Type B pancreatic cell (in vitro differentiated cells): ENCODE results near the gene SRRT. TPM values are rescaled to one million over a fixed set of nuclear protein-coding genes. Genes with fewer than 3 reads are reported as not detected.

ENCODE experiments used
- DNase-seq: peaks from one replicate; pipeline ENCODE4 v3.0.0; 2021; ENCODE audit warnings: mixed read lengths; ENCODE audit not compliant: unreplicated experiment; ENCODE audit errors: extremely low spot score
- H3K27ac Mint-ChIP-seq: 2 replicates; pipeline ENCODE4 v1.8.0; 2021; ENCODE audit warnings: mild to moderate bottlenecking, mixed read lengths
- H3K27me3 Mint-ChIP-seq: 2 replicates; pipeline ENCODE4 v1.8.0; 2021; ENCODE audit warnings: mixed read lengths
- H3K36me3 Mint-ChIP-seq: 2 replicates; pipeline ENCODE4 v1.8.0; 2021; ENCODE audit warnings: mixed read lengths
- H3K4me1 Mint-ChIP-seq: one replicate; pipeline ENCODE4 v1.8.0; 2021; ENCODE audit warnings: mixed read lengths; ENCODE audit not compliant: unreplicated experiment
- H3K4me3 Mint-ChIP-seq: 2 replicates; pipeline ENCODE4 v1.8.0; 2021; ENCODE audit warnings: mild to moderate bottlenecking, mixed read lengths
- H3K9me3 Mint-ChIP-seq: 2 replicates; pipeline ENCODE4 v1.8.0; 2021; ENCODE audit warnings: mixed read lengths
- CTCF ChIP-seq: fragments of 200-600 bp; sonication (generic); conservative IDR thresholded peaks from 2 replicates; pipeline ENCODE4 v1.5.0; 2021; ENCODE audit warnings: antibody characterized with exemption, mild to moderate bottlenecking
- total RNA-seq: library from RNA; stranded (reverse); gene quantifications from 2 replicates; pipeline ENCODE4 v1.2.1, GENCODE V29; 2021; ENCODE audit warnings: low replicate concordance

The SRRT gene
- total RNA-seq, 1 donor from 2014 or later, result 239 TPM

- DNase-seq, result no peak
- H3K36me3 Mint-ChIP-seq, result peaks cover 6% of the 10 kb centered on the region
- H3K27ac Mint-ChIP-seq, result peak overlapping the region; percentile 98
- TF ChIP-seq CTCF, result no peak
- peak overlapping the region; percentile 97 for H3K4me3 Mint-ChIP-seq
- no peaks in the 10 kb centered on the region for H3K27me3 Mint-ChIP-seq
- H3K9me3 Mint-ChIP-seq, result no peaks in the 10 kb centered on the region
- peaks cover 9% of the 10 kb centered on the region for H3K4me1 Mint-ChIP-seq
Observed at GRCh38 chr7:100865938-100866728, 8.8 kb upstream of the SRRT start.

- no peaks in the 10 kb centered on the region for H3K27me3 Mint-ChIP-seq
- no peaks in the 10 kb centered on the region for H3K9me3 Mint-ChIP-seq
- peaks cover 9% of the 10 kb centered on the region for H3K4me1 Mint-ChIP-seq
- H3K4me3 Mint-ChIP-seq, result peak overlapping the region; percentile 97
- peak overlapping the region; percentile 98 for H3K27ac Mint-ChIP-seq
- no peak for TF ChIP-seq CTCF
- DNase-seq, result no peak
- peaks cover 9% of the 10 kb centered on the region for H3K36me3 Mint-ChIP-seq
Observed at GRCh38 chr7:100866729-100867039, 8.2 kb upstream of the SRRT start.

- H3K36me3 Mint-ChIP-seq, result peaks cover 11% of the 10 kb centered on the region
- peak; percentile 84 for DNase-seq
- H3K4me1 Mint-ChIP-seq, result peaks cover 9% of the 10 kb centered on the region
Observed at GRCh38 chr7:100867040-100867775, 7.7 kb upstream of the SRRT start, which contains the start of gene TRIP6. TRIP6 (plus strand) TSS chr7:100867387; CDS start chr7:100867498, 111 bp downstream.

GRCh38 chr7:100867776-100868485 lies 7.0 kb upstream of the SRRT start:
- DNase-seq, result no peak
- peaks cover 12% of the 10 kb centered on the region for H3K36me3 Mint-ChIP-seq

More at GRCh38 chr7:100867040-100867775, 7.7 kb upstream of the SRRT start, which contains the start of gene TRIP6:
- no peak for TF ChIP-seq CTCF
- no peaks in the 10 kb centered on the region for H3K27me3 Mint-ChIP-seq
- no peaks in the 10 kb centered on the region for H3K9me3 Mint-ChIP-seq
- peak within 1 kb of the TSS; percentile 97 for H3K4me3 Mint-ChIP-seq
- peak within 1 kb of the TSS; percentile 98 for H3K27ac Mint-ChIP-seq

More at GRCh38 chr7:100867776-100868485, 7.0 kb upstream of the SRRT start:
- Mint-ChIP-seq H3K27ac (peak overlapping the region; percentile 98), H3K4me1 (peaks cover 9% of the 10 kb centered on the region), H3K27me3 (no peaks in the 10 kb centered on the region), H3K4me3 (peak overlapping the region; percentile 97), H3K9me3 (no peaks in the 10 kb centered on the region)
- TF ChIP-seq CTCF, result no peak
